Coronary artery (tissue), 2 donors: Measurements from ENCODE around the gene DLST.

Experiments
- DNase-seq: peaks from one replicate; pipeline ENCODE4 v3.0.0-alpha.2; 2017; ENCODE audit warnings: low spot score
- H3K27ac ChIP-seq, 2 donors: fragments of 200-600 bp; sonication (generic); one replicate each; pipeline ENCODE4 v1.5.1; 2016 to 2019
- H3K4me3 ChIP-seq: fragments of 200-600 bp; sonication (generic); 2 replicates; pipeline ENCODE4 v1.5.1; 2016; ENCODE audit warnings: mild to moderate bottlenecking, moderate library complexity
- TF ChIP-seq, protein P1 (sequence below): fragments of 200-600 bp; sonication (generic); IDR thresholded peaks from one replicate; pipeline ENCODE4 v1.5.1; 2019; ENCODE audit warnings: antibody characterized with exemption

Gene DLST

DNA sequence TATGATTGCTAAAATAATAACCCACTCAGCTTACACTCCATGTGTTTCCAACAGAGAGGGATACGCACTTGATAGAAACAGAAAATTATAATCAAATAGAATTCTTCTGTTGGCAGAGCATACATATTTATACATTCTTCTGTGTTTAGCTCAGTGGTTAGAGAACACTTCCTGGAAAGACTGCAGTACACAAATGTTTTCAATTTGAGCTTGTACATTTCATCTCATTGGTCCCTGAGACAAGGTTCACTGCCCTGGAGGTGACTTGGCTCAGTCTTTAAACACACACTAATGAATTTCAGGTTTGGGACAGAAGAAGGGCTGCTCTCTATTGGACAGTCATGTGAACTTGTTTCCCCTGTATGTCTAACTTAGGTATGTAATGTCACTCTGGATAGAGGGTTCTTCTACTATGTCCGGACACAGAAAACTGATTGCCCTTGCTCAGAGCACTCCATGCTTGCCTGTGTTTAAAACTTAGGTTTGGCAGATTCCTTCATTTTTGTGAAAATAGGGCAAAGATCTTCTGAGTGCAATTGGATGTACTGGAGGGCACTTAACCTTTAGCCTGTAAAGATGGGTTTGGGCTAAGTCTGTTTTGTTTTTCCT lies 28.7 kb upstream of the DLST start:
- TF ChIP-seq, protein P1, sequence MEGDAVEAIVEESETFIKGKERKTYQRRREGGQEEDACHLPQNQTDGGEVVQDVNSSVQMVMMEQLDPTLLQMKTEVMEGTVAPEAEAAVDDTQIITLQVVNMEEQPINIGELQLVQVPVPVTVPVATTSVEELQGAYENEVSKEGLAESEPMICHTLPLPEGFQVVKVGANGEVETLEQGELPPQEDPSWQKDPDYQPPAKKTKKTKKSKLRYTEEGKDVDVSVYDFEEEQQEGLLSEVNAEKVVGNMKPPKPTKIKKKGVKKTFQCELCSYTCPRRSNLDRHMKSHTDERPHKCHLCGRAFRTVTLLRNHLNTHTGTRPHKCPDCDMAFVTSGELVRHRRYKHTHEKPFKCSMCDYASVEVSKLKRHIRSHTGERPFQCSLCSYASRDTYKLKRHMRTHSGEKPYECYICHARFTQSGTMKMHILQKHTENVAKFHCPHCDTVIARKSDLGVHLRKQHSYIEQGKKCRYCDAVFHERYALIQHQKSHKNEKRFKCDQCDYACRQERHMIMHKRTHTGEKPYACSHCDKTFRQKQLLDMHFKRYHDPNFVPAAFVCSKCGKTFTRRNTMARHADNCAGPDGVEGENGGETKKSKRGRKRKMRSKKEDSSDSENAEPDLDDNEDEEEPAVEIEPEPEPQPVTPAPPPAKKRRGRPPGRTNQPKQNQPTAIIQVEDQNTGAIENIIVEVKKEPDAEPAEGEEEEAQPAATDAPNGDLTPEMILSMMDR = no peak
- Histone ChIP-seq H3K27ac (no peak overlapping the region), H3K4me3 (no peak overlapping the region)
- DNase-seq = no peak

DNA sequence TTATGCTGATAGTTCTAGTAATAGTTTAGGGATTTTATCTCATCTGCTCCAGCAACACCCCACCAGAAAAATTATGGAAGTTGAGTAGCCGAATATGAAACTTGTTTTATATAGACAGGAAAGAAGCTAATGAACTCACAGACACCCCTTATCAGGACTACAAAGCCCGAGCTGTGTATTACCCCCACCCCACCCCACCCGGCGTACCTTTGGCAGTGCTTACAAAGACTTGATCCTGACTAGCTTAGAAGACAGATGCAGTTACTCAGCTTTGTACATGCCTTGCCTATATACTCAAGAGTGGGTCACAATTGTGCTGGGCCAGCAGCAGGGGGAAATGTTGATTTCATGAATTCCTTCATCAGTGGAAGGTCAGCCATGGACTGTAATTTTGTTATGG lies 28.1 kb upstream of the DLST start:
- H3K4me3 ChIP-seq = no peak overlapping the region
- TF ChIP-seq, protein P1 = no peak
- no peak overlapping the region for H3K27ac ChIP-seq

DNA sequence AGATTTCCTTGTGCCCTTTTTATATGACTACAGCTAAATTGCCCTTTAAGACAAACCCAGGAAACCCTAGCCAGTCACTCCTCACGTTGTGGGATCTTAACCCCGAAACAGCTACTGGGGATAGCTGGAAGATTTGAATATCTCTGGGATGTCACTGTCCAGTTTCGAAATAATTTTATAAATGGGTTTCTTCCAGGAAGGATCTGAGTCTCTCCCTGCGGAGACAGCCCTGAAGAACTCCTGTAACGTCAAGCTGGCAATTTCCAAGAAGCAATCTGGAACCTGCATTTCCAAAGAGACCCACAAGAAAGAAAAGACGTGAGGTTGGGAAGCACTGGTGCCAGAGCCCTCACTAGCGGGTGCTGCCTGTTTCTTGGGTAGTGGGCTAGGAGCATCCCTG lies 26.7 kb upstream of the DLST start:
- TF ChIP-seq, protein P1 = no peak
- Histone ChIP-seq H3K27ac (no peak overlapping the region), H3K4me3 (no peak overlapping the region)
- DNase-seq = no peak

More for the DNA sequence above, 28.1 kb upstream of the DLST start:
- DNase-seq = no peak

DNA sequence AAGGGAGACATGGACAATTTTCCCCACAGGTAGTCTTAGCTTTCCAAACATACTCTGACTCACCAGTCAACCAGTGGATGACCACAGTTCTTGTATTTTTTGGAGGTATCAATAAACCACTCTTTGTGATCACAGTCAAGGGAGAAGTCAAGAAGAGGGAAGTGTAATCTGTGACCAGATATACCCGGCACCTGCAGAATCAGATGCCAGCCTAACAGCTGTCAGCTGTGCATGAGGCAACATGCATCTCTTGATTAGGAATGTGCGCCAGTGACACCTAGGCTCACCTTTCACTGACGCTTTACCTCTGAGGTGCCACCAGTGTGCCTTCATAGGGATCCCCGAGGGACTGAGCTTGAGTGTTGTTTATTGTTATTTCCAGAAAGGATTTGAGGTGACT lies 25.8 kb upstream of the DLST start:
- no peak for DNase-seq

DNA sequence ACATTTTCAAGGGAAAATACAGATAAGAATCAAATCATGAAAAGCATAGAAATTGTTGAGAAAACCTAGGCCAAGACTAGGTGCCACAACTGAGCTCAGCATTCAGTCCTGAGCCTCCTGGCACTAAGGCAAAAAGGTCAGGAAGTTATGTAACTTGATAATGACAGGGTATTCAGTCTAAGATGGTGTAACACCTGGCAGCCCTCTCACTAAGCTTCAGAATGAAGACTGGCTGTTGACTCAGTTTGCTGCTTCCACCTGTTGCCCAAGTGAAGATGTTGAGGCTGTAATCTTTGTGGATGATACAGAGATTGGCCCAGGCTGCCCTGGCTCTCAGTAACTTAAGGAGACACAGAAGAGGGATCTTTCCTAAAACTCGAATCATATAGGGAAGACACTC lies 25.4 kb upstream of the DLST start:
- Histone ChIP-seq H3K27ac (no peak overlapping the region), H3K4me3 (no peak overlapping the region)
- TF ChIP-seq, protein P1 = no peak
- no peak for DNase-seq

More for the DNA sequence above, 25.8 kb upstream of the DLST start:
- TF ChIP-seq, protein P1 = no peak
- Histone ChIP-seq H3K4me3 (no peak overlapping the region), H3K27ac (no peak overlapping the region)

DNA sequence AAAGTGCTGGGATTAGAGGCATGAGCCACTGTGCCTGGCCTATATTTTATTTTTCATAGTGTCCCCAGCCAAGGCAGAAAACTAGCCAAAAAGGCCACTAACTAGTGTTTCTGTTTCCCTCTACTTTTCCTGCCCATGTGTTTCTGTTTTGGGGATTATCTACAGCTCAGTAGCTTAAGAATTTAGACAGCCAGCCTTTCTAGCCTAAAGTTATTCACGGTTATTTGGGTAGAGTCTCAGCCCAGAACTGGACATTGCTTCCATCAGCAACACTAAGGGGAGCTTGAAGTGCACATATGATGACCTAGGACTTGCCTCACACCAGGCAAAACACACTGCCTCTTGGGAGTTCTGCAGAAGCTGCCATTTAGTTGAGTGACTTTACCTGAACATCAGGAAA lies 23.7 kb upstream of the DLST start:
- no peak overlapping the region for H3K4me3 ChIP-seq
- TF ChIP-seq, protein P1 = no peak
- DNase-seq = no peak
- H3K27ac ChIP-seq = no peak overlapping the region

DNA sequence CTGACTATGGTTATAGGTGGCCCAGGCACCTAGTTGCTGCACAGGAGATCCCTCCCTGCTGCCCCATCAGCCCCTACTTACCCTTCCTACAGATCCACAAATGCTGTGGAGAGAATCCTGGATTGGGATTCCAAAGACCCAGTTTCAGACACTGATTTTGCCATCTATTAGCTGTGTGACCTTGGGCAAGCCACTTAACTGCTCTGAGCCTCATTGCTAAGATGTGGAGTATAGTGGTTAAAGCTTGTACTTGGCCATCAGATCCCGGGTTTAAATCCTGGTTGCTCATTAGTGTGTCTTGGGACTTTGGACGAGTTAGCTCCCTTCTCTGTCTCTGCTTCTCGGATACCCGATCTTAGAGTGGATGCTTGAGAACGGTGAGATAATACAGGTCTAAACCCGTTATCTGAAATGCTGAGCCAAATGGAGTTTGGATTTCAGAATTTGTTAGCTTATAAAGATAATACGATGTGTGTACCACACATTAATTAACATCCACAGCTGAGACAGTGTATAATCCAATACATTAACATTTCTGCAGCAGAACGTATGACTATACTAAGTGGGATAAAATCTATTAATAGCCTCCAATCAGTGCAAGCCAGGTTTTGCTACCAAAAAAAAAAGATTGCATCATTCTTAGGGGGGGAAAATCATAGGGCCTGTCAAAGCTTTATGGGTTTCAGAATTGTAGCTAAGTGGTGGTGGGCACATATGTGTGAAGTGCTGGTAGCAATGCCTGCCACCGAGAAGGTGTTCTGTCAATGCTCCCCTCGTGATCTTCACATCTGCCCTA lies 21.8 kb upstream of the DLST start:
- TF ChIP-seq, protein P1 = no peak
- H3K27ac ChIP-seq = no peak overlapping the region
- H3K4me3 ChIP-seq = no peak overlapping the region
- DNase-seq = no peak
